ENCODE measurements around the gene PDE6B.
"Not testable (repeated sequence)": the region's sequence is repeated elsewhere in the genome, so short reads cannot be mapped to it uniquely, and the experiment has no call there.

PDE6B gene

GRCh38 chr4:665381-665750, 40.0 kb downstream of the PDE6B start:
- H3K27ac ChIP-seq = no peak overlapping the region
- TF ChIP-seq CTCF (conservative IDR thresholded peaks at IDR 0.05) = no peak
- TF ChIP-seq ZFX (IDR thresholded peaks at IDR 0.05) = no peak

GRCh38 chr4:665751-666435, 40.5 kb downstream of the PDE6B start:
- H3K27ac ChIP-seq = no peak overlapping the region
- TF ChIP-seq ZFX (IDR thresholded peaks at IDR 0.05) = no peak
- no peak for TF ChIP-seq CTCF (conservative IDR thresholded peaks at IDR 0.05)

- no peak overlapping the region for H3K27ac ChIP-seq
- TF ChIP-seq CTCF (conservative IDR thresholded peaks at IDR 0.05) (no peak), ZFX (IDR thresholded peaks at IDR 0.05) (no peak)
Measured at GRCh38 chr4:666436-666810, 41.0 kb downstream of the PDE6B start.

GRCh38 chr4:666822-667544, 41.6 kb downstream of the PDE6B start:
- no peak overlapping the region for H3K27ac ChIP-seq
- no peak for TF ChIP-seq ZFX (IDR thresholded peaks at IDR 0.05)

- H3K27ac ChIP-seq = no peak overlapping the region
- TF ChIP-seq ZFX (IDR thresholded peaks at IDR 0.05) = no peak
- no peak for TF ChIP-seq CTCF (conservative IDR thresholded peaks at IDR 0.05)
Measured at GRCh38 chr4:667545-667925, 42.2 kb downstream of the PDE6B start.

- H3K27ac ChIP-seq = not testable (repeated sequence)
Measured at GRCh38 chr4:668219-668618, 42.8 kb downstream of the PDE6B start.

- not testable (repeated sequence) for H3K27ac ChIP-seq
Measured at GRCh38 chr4:669806-670559, 44.6 kb downstream of the PDE6B start.

GRCh38 chr4:671769-672168, 46.4 kb downstream of the PDE6B start:
- H3K27ac ChIP-seq = no peak overlapping the region
- TF ChIP-seq CTCF (conservative IDR thresholded peaks at IDR 0.05) (no peak), ZFX (IDR thresholded peaks at IDR 0.05) (no peak)

Data from C4-2B (cell line).